ENCODE data around the gene COL23A1. TPM values are rescaled to one million over a fixed set of nuclear protein-coding genes. Genes with fewer than 3 reads are reported as not detected.

COL23A1 gene
- polyA plus RNA-seq, 3 donors = 0.11 to 0.21 TPM; not detected in 1

DNA sequence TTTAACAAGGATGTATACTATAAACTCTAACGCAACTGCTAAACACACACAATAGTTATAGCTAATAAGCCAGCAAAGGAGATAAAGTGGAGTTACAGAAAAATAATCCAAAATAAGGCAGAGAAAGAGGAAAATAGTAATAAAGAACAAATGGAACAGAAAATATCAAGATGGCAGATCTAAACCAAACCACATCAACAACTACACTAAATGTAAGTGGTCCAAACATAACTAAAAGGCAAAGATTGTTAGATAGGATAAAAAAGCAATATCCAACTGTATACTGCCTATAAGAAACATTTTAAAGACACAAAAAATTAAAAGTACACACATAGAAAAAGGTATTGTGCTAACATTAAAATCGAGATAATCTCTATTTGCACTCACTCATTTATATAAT lies 5.6 kb upstream of the COL23A1 start:
- no peaks in the 10 kb centered on the region for H3K79me2 ChIP-seq (ENCODE audit: insufficient read depth, low read length)
- peaks cover 3 to 22% of the 10 kb centered on the region in 2 donors for H3K36me3 ChIP-seq (replicated peaks in 1 of 2; ENCODE audit: control insufficient read depth in 1 of 2, insufficient read depth in 2 of 2, low read length in 2 of 2)
- intact Hi-C loops (cut with micrococcal nuclease) = no loop called here
- peaks cover 9 to 12% (median 11%) of the 10 kb centered on the region in 3 donors for H3K27me3 Mint-ChIP-seq (ENCODE audit: low read depth in 3 of 3)
- TF ChIP-seq, protein P1, sequence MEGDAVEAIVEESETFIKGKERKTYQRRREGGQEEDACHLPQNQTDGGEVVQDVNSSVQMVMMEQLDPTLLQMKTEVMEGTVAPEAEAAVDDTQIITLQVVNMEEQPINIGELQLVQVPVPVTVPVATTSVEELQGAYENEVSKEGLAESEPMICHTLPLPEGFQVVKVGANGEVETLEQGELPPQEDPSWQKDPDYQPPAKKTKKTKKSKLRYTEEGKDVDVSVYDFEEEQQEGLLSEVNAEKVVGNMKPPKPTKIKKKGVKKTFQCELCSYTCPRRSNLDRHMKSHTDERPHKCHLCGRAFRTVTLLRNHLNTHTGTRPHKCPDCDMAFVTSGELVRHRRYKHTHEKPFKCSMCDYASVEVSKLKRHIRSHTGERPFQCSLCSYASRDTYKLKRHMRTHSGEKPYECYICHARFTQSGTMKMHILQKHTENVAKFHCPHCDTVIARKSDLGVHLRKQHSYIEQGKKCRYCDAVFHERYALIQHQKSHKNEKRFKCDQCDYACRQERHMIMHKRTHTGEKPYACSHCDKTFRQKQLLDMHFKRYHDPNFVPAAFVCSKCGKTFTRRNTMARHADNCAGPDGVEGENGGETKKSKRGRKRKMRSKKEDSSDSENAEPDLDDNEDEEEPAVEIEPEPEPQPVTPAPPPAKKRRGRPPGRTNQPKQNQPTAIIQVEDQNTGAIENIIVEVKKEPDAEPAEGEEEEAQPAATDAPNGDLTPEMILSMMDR (IDR thresholded peaks at IDR 0.05) = no peak
- peaks cover 19 to 37% (median 34%) of the 10 kb centered on the region in 7 donors for H3K9me3 Mint-ChIP-seq
- H2AFZ ChIP-seq (ENCODE audit: insufficient read depth, low read depth, low read length, poor library complexity, severe bottlenecking) = no peak overlapping the region
- H3K27ac Mint-ChIP-seq = no peak overlapping the region
- H3K27me3 ChIP-seq (ENCODE audit: control insufficient read depth in 2 of 2, insufficient read depth in 2 of 2, low read length in 2 of 2) = peaks cover 0 to 5% of the 10 kb centered on the region in 2 donors
- no peak overlapping the region for H3K27ac ChIP-seq (ENCODE audit: low read depth in 1 of 2, low read length in 2 of 2)
- H4K20me1 ChIP-seq (ENCODE audit: insufficient read depth, low read length) = no peaks in the 10 kb centered on the region
- H3K36me3 Mint-ChIP-seq = peaks cover 26 to 41% of the 10 kb centered on the region in 2 donors
- DNase-seq = no peak
- peaks cover 16 to 33% of the 10 kb centered on the region in 2 donors for H3K9me3 ChIP-seq (replicated peaks in 1 of 2; ENCODE audit: control insufficient read depth in 1 of 2, insufficient read depth in 1 of 2, low read length in 2 of 2)
- no peak overlapping the region for H3K4me3 Mint-ChIP-seq
- no peak overlapping the region for H3K4me3 ChIP-seq (replicated peaks in 1 of 3; ENCODE audit: low read depth in 2 of 3, low read length in 3 of 3)
- H3K9ac ChIP-seq (ENCODE audit: insufficient read depth, low read length, poor library complexity, severe bottlenecking) = no peak overlapping the region
- H3K4me1 ChIP-seq (ENCODE audit: control insufficient read depth in 1 of 2, insufficient read depth in 2 of 2, low read length in 2 of 2) = peaks cover 0 to 3% of the 10 kb centered on the region in 2 donors
- H3K4me2 ChIP-seq (replicated peaks; ENCODE audit: extremely low read depth, low read length, poor library complexity, severe bottlenecking) = no peak overlapping the region
- no CpG with 5 or more reads among the region's 2 CpGs for WGBS (ENCODE audit: insufficient coverage)
- peaks cover 3% of the 10 kb centered on the region for H3K4me1 Mint-ChIP-seq

DNA sequence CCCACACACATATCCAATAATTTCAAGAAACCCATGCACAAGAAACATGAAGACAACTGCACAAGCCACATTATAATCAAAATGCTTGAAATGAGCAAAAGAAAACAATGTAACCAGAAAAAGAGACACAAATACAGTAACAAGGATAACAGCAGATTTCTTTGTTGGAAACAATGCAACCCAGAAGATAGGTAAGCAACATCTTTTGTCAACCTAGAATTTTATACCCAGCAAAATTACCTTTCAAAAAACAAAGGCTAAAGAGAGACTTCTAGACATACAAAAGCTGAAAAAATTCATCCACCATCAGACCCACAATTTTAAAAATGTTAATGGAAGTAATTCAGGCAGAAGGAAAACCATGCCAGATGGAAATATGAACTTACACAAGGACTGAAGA lies 5.0 kb upstream of the COL23A1 start:
- H3K79me2 ChIP-seq (ENCODE audit: insufficient read depth, low read length) = no peaks in the 10 kb centered on the region

More for the DNA sequence above, 5.0 kb upstream of the COL23A1 start:
- H3K27ac ChIP-seq (ENCODE audit: low read depth in 1 of 2, low read length in 2 of 2) = no peak overlapping the region
- H3K9ac ChIP-seq (ENCODE audit: insufficient read depth, low read length, poor library complexity, severe bottlenecking) = no peak overlapping the region
- H3K27me3 ChIP-seq (ENCODE audit: control insufficient read depth in 2 of 2, insufficient read depth in 2 of 2, low read length in 2 of 2) = peaks cover 0 to 5% of the 10 kb centered on the region in 2 donors
- Mint-ChIP-seq H3K27ac (peak overlapping the region in 1 of 7 donors; percentile 54), H3K36me3 (peaks cover 24 to 36% of the 10 kb centered on the region in 2 donors), H3K4me1 (peaks cover 6% of the 10 kb centered on the region), H3K27me3 (ENCODE audit: low read depth in 3 of 3) (peaks cover 13 to 14% (median 14%) of the 10 kb centered on the region in 3 donors), H3K4me3 (no peak overlapping the region), H3K9me3 (peaks cover 19 to 37% (median 32%) of the 10 kb centered on the region in 7 donors)
- H3K4me1 ChIP-seq (ENCODE audit: control insufficient read depth in 1 of 2, insufficient read depth in 2 of 2, low read length in 2 of 2) = peaks cover 0 to 9% of the 10 kb centered on the region in 2 donors
- no peak overlapping the region for H3K4me3 ChIP-seq (replicated peaks in 1 of 3; ENCODE audit: low read depth in 2 of 3, low read length in 3 of 3)
- intact Hi-C loops (cut with micrococcal nuclease) = no loop called here
- TF ChIP-seq, protein P1 (IDR thresholded peaks at IDR 0.05) = no peak
- DNase-seq = no peak
- H3K36me3 ChIP-seq (replicated peaks in 1 of 2; ENCODE audit: control insufficient read depth in 1 of 2, insufficient read depth in 2 of 2, low read length in 2 of 2) = peaks cover 0 to 16% of the 10 kb centered on the region in 2 donors
- no peaks in the 10 kb centered on the region for H4K20me1 ChIP-seq (ENCODE audit: insufficient read depth, low read length)
- no peak overlapping the region for H2AFZ ChIP-seq (ENCODE audit: insufficient read depth, low read depth, low read length, poor library complexity, severe bottlenecking)
- peaks cover 16 to 33% of the 10 kb centered on the region in 2 donors for H3K9me3 ChIP-seq (replicated peaks in 1 of 2; ENCODE audit: control insufficient read depth in 1 of 2, insufficient read depth in 1 of 2, low read length in 2 of 2)
- no peak overlapping the region for H3K4me2 ChIP-seq (replicated peaks; ENCODE audit: extremely low read depth, low read length, poor library complexity, severe bottlenecking)
